Endothelial cell (in vitro differentiated cells): ENCODE results near the gene PIEZO1. TPM values are rescaled to one million over a fixed set of nuclear protein-coding genes. Genes with fewer than 3 reads are reported as not detected.

Experiments
- DNase-seq: peaks from one replicate; pipeline ENCODE4 v3.0.0; 2021; ENCODE audit warnings: low spot score
- H3K27ac Mint-ChIP-seq: one replicate; pipeline ENCODE4 v1.8.0; 2021; ENCODE audit warnings: mixed read lengths, inconsistent platforms; ENCODE audit not compliant: unreplicated experiment
- H3K27me3 Mint-ChIP-seq: one replicate; pipeline ENCODE4 v1.8.0; 2021; ENCODE audit warnings: mild to moderate bottlenecking, moderate library complexity, mixed read lengths, inconsistent platforms; ENCODE audit not compliant: unreplicated experiment
- H3K36me3 Mint-ChIP-seq: one replicate; pipeline ENCODE4 v1.8.0; 2021; ENCODE audit warnings: mild to moderate bottlenecking, low read depth, mixed read lengths, inconsistent platforms; ENCODE audit not compliant: unreplicated experiment
- H3K4me1 Mint-ChIP-seq: one replicate; pipeline ENCODE4 v1.8.0; 2021; ENCODE audit warnings: mild to moderate bottlenecking, mixed read lengths, inconsistent platforms; ENCODE audit not compliant: unreplicated experiment
- H3K4me3 Mint-ChIP-seq: one replicate; pipeline ENCODE4 v1.8.0; 2021; ENCODE audit warnings: mild to moderate bottlenecking, mixed read lengths, inconsistent platforms; ENCODE audit not compliant: unreplicated experiment
- H3K9me3 Mint-ChIP-seq: one replicate; pipeline ENCODE4 v1.8.0; 2021; ENCODE audit warnings: mixed read lengths, inconsistent platforms; ENCODE audit not compliant: unreplicated experiment
- total RNA-seq: library from RNA; stranded (reverse); fragmentation: NEBNext Ultra II Directional; extraction: Animal tissue kit (Norgen Biotek cat#: 25700); gene quantifications from one replicate; pipeline ENCODE4 v1.2.1, GENCODE V29; 2021; ENCODE audit not compliant: unreplicated experiment
- TF ChIP-seq, protein P1 (sequence below): fragments of 200-600 bp; sonication (generic); IDR thresholded peaks from one replicate; pipeline ENCODE4 v1.5.0; 2021; ENCODE audit warnings: antibody characterized with exemption; ENCODE audit not compliant: unreplicated experiment

PIEZO1 gene
- total RNA-seq, 1 donor from 2014 or later, result 428 TPM

GRCh38 chr16:88733630-88734360, 51.2 kb downstream of the PIEZO1 start:
- H3K4me3 Mint-ChIP-seq, result no peak overlapping the region
- H3K27me3 Mint-ChIP-seq, result peaks cover 13% of the 10 kb centered on the region
- TF ChIP-seq, protein P1, sequence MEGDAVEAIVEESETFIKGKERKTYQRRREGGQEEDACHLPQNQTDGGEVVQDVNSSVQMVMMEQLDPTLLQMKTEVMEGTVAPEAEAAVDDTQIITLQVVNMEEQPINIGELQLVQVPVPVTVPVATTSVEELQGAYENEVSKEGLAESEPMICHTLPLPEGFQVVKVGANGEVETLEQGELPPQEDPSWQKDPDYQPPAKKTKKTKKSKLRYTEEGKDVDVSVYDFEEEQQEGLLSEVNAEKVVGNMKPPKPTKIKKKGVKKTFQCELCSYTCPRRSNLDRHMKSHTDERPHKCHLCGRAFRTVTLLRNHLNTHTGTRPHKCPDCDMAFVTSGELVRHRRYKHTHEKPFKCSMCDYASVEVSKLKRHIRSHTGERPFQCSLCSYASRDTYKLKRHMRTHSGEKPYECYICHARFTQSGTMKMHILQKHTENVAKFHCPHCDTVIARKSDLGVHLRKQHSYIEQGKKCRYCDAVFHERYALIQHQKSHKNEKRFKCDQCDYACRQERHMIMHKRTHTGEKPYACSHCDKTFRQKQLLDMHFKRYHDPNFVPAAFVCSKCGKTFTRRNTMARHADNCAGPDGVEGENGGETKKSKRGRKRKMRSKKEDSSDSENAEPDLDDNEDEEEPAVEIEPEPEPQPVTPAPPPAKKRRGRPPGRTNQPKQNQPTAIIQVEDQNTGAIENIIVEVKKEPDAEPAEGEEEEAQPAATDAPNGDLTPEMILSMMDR, result no peak
- H3K27ac Mint-ChIP-seq, result no peak overlapping the region
- no peak for DNase-seq
- no peaks in the 10 kb centered on the region for H3K4me1 Mint-ChIP-seq
- H3K36me3 Mint-ChIP-seq, result peaks cover 10% of the 10 kb centered on the region
- no peaks in the 10 kb centered on the region for H3K9me3 Mint-ChIP-seq

DNA sequence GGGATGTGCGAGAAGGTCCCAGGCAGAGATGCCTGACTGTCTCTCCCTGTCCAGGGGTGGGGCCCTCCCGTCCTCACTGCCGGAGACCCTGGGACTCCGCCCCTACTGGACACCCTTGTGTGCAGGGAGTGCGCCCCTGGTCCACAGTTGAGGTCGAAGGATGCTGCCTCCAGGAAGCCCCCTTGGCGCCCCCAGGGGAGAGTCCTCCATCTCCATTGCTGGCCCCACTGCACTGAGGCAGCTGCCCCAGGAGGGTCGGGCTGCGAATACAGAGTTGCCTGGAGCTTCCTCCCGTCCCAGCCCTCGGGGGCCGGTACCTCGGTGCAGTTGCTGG, 52.1 kb downstream of the PIEZO1 start:
- no peak overlapping the region for H3K4me3 Mint-ChIP-seq
- H3K27ac Mint-ChIP-seq, result no peak overlapping the region
- peaks cover 12% of the 10 kb centered on the region for H3K27me3 Mint-ChIP-seq
- no peaks in the 10 kb centered on the region for H3K9me3 Mint-ChIP-seq
- no peaks in the 10 kb centered on the region for H3K4me1 Mint-ChIP-seq
- TF ChIP-seq, protein P1, result no peak
- DNase-seq, result no peak
- peaks cover 10% of the 10 kb centered on the region for H3K36me3 Mint-ChIP-seq

DNA sequence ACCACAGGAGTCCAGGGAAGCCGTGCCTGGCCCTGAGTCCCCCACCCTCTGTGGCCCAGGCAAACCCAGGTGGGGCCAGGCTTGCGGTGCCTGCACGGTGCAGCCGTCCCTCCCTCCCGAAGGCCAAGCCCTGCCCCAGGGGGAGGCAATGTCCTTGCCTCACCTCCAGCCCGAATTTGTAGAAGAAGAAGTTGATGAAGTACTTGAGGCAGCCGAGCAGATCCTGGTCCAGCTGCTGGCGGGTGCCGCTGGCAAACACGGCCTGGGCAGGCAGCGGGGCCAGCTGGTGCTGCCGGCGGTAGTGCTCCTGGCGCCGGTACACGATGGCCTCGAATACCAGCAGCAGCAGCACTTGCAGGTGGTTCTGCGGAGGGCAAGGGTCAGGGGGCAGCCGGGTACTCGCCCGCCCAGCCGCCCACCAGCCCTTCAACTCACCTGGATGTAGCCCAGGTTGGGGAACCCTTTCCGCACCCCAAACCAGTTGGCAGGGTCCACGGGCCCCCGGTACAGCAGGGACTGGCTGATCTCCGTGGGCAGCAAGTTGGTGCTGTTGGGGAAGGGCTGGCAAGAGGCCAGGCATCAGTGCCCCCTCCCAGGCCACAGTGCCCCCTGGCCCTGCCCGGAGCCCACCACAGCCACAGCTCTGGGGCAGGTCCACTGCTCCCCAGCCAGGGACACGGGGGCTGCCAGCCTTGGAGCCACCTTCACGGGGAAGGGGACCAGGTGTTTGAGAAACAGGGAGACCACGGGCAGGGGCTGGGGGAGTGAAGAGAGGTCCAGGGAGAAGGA, 52.7 kb downstream of the PIEZO1 start:
- Mint-ChIP-seq H3K36me3 (peaks cover 10% of the 10 kb centered on the region), H3K27ac (no peak overlapping the region), H3K27me3 (peaks cover 9% of the 10 kb centered on the region), H3K4me1 (no peaks in the 10 kb centered on the region), H3K9me3 (no peaks in the 10 kb centered on the region), H3K4me3 (no peak overlapping the region)
- DNase-seq, result no peak
- TF ChIP-seq, protein P1, result no peak

DNA sequence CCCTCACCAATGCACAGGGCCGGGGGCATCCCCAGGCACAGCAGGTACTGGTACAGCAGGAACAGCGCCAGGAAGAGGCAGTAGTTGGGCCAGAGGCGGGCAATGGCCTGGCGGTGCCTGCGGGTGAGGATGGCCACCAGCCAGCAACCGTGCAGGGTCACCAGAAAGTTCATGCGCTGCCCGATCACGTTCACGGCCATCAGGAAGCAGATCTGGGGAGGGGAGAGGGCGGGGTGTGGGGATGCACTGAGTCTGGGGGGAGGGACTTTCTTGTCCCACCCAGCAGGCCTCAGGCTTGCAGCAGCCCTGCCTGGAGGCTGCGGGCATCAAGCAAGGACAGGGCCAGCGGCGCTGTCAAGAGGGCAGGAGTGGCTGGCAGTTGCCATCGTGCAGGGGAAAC, 53.3 kb downstream of the PIEZO1 start:
- Mint-ChIP-seq H3K4me3 (no peak overlapping the region), H3K4me1 (no peaks in the 10 kb centered on the region), H3K27ac (no peak overlapping the region), H3K36me3 (peaks cover 10% of the 10 kb centered on the region), H3K27me3 (peaks cover 9% of the 10 kb centered on the region), H3K9me3 (no peaks in the 10 kb centered on the region)
- TF ChIP-seq, protein P1, result no peak
- no peak for DNase-seq
